ENCODE data around the gene DCXR. TPM values are rescaled to one million over a fixed set of nuclear protein-coding genes. Genes with fewer than 3 reads are reported as not detected.

The DCXR gene
- total RNA-seq, 2 donors from 2014 or later, result 114 to 125 TPM

GRCh38 chr17:82063424-82064415 is 26.2 kb upstream of the DCXR start:
- DNase-seq, result no peak
- no peaks in the 10 kb centered on the region for H3K9me3 Mint-ChIP-seq
- peaks cover 0 to 4% of the 10 kb centered on the region in 2 donors for H3K36me3 Mint-ChIP-seq (ENCODE audit: insufficient read depth in 2 of 2)
- H3K27me3 Mint-ChIP-seq (ENCODE audit: low read depth), result no peaks in the 10 kb centered on the region
- peaks cover 21% of the 10 kb centered on the region for H3K4me1 Mint-ChIP-seq (ENCODE audit: low read depth)
- H3K27ac Mint-ChIP-seq, result no peak overlapping the region
- ATAC-seq (replicated peaks in 1 of 2), result no peak
- H3K4me3 Mint-ChIP-seq, result peak overlapping the region; percentile 71 to 74

DNA sequence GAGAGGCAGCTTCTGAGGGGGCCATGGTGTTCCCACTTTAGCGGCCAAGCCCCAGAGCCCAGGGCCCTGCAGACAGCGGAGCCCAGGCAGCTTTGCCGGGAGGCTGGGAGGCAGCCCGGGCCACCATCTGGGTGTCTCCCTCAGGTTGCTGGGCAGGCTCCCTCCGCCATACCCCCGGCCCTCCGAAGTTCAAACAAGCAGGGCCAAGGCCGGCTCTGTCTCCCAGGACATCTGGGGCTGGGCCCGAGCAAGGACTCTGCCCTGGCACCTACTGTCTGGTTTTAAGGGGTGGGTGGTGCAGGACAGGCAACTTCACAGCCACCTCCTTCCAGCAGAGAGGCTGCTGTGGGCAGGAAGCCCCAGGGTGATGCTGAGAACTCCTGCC is 25.5 kb upstream of the DCXR start:
- Mint-ChIP-seq H3K4me3 (no peak overlapping the region), H3K36me3 (ENCODE audit: insufficient read depth in 2 of 2) (peaks cover 0 to 4% of the 10 kb centered on the region in 2 donors), H3K4me1 (ENCODE audit: low read depth) (peaks cover 21% of the 10 kb centered on the region), H3K9me3 (no peaks in the 10 kb centered on the region), H3K27me3 (ENCODE audit: low read depth) (no peaks in the 10 kb centered on the region), H3K27ac (no peak overlapping the region)
- DNase-seq (no peak), ATAC-seq (replicated peaks in 1 of 2) (no peak)

DNA sequence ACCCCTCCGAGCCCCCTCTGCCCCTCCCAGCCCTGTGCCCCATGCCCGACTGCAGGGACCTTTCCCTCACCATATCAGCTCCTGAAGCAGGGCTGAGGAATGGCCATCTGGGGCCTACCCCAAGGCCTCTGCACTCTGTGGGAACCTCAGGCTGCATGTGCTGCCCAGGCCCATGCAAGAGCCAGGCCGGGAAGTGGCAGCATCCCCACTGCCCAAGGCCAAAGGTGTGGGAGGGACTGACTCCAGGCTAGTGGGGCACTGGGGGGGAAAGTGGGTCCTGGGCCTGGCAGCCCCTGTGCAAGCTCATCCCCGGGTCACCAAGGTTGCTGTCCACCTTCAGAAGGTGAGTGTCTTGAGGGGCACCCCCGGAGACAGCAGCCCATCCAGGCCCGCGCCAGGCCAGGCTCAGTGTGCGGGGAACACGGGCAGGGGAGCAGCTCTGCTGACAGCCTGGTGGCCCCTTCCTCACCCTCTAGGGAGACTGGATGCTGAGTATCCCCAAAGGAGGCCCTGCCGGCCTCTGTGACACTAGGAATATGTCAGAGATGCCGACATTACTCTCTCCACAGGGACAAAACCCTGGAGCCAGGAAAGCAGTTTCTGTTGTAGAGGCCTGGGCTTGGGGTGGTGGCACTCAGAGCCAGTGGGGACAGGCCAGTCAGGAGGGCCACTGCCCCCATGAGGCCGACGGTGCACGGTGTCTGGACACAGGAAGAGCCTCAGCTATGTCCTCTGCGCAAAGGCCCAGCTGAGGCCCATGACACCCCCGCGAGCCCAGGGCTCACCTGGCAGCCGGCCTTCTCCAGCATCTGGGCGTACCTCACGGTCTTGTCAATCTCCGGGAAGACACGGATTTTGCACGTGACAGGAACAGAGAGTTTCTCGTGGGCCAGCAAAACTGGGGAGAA is 24.8 kb upstream of the DCXR start:
- H3K4me3 Mint-ChIP-seq, result no peak overlapping the region
- DNase-seq, result no peak
- peaks cover 0 to 4% of the 10 kb centered on the region in 2 donors for H3K36me3 Mint-ChIP-seq (ENCODE audit: insufficient read depth in 2 of 2)
- ATAC-seq (replicated peaks in 1 of 2), result no peak
- no peaks in the 10 kb centered on the region for H3K9me3 Mint-ChIP-seq
- H3K27ac Mint-ChIP-seq, result no peak overlapping the region
- no peaks in the 10 kb centered on the region for H3K27me3 Mint-ChIP-seq (ENCODE audit: low read depth)
- peaks cover 20% of the 10 kb centered on the region for H3K4me1 Mint-ChIP-seq (ENCODE audit: low read depth)

DNA sequence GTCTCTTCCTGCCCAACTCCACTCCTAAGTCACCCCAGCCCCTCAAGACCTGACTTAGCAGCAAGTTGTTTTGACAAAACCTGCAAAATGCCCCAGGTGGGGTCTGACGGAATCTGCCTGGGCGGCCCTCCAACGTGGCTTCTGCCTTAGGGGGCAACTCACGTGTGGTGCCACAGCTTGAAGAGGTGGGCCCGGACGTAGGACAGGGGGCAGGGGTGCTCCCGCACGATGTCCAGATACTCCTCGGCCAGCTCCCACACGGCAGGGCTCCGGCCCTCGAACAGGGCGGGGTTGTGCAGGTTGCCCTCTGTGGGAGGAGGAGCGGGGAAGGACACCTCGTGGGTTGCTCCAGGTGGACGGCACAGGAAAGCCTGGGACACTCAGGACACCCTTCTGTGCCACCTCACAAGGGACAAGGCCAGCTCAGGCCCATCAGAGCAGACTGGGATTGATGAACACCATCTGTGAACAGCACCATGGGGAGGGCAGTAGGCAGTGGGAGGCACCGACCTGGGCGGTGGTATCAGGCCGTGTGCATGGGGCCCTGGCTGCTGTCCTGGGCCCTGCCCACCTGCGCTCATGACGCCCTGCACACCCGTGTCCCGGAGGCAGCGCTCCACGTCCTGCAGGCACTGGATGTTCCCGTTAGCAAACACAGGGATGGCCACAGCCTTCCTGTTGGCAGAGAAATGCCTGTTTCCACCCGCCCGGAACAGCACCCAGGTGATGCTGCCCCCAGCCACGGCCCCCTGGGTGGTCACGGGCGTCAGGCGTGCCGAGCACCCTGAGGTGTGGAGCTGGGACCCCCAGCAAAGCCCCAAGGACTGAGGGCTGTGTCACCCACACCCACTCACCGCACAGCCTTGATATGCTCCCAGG is 23.8 kb upstream of the DCXR start:
- H3K4me1 Mint-ChIP-seq (ENCODE audit: low read depth), result peaks cover 9% of the 10 kb centered on the region
- no peaks in the 10 kb centered on the region for H3K9me3 Mint-ChIP-seq
- no peaks in the 10 kb centered on the region for H3K27me3 Mint-ChIP-seq (ENCODE audit: low read depth)
- no peak overlapping the region for H3K27ac Mint-ChIP-seq
- peaks cover 0 to 4% of the 10 kb centered on the region in 2 donors for H3K36me3 Mint-ChIP-seq (ENCODE audit: insufficient read depth in 2 of 2)
- ATAC-seq (replicated peaks in 1 of 2) (no peak), DNase-seq (no peak)
- H3K4me3 Mint-ChIP-seq, result no peak overlapping the region

DNA sequence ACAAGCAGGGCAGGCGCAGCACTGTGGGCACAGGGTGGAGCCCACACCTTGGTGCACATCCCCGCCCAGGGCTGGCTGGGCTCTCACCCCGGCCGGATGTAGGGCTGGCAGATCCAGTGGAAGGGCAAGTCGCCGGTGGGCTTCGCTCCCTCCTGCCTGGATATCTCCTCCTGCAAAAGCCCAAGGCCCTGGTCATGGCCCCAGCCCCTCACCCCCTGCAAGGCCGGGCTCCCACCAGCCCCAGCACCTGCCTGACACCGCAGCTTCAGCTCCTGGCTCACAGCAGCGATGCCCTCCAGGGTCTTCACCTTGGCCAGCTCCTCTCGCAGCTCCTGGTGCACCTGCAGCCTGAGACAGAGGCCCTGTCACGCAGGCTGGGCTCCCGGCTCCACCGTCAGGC is 23.1 kb upstream of the DCXR start:
- Mint-ChIP-seq H3K4me1 (ENCODE audit: low read depth) (peaks cover 7% of the 10 kb centered on the region), H3K4me3 (no peak overlapping the region), H3K36me3 (ENCODE audit: insufficient read depth in 2 of 2) (peaks cover 0 to 4% of the 10 kb centered on the region in 2 donors), H3K9me3 (no peaks in the 10 kb centered on the region), H3K27ac (no peak overlapping the region), H3K27me3 (ENCODE audit: low read depth) (no peaks in the 10 kb centered on the region)
- DNase-seq (no peak), ATAC-seq (replicated peaks in 1 of 2) (no peak)

DNA sequence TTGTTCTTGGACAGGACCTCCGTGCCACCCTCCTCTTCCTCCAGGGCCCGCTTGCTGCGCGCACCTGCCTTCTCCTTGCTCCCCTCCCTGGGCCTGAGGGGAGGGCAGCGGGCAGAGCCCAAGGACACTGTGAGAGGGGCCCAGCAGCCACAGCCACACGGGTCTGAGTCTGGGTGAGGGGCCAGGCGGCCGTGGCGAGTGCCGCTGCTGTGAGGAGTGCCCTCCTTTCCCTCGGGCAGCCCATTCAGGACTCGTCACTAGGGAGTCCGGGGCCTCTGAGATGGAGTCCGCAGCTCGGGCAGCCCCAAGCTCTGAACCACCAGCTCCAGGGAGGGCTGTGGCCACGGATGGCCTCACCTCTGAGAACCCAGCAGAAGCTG is 22.5 kb upstream of the DCXR start:
- Mint-ChIP-seq H3K4me3 (no peak overlapping the region), H3K27ac (no peak overlapping the region), H3K9me3 (no peaks in the 10 kb centered on the region), H3K36me3 (ENCODE audit: insufficient read depth in 2 of 2) (peaks cover 0 to 4% of the 10 kb centered on the region in 2 donors), H3K27me3 (ENCODE audit: low read depth) (no peaks in the 10 kb centered on the region), H3K4me1 (ENCODE audit: low read depth) (peaks cover 7% of the 10 kb centered on the region)
- DNase-seq (no peak), ATAC-seq (replicated peaks in 1 of 2) (no peak)

- H3K27ac Mint-ChIP-seq, result no peak overlapping the region
Observed at GRCh38 chr17:82059272-82060000, 21.9 kb upstream of the DCXR start.

DNA sequence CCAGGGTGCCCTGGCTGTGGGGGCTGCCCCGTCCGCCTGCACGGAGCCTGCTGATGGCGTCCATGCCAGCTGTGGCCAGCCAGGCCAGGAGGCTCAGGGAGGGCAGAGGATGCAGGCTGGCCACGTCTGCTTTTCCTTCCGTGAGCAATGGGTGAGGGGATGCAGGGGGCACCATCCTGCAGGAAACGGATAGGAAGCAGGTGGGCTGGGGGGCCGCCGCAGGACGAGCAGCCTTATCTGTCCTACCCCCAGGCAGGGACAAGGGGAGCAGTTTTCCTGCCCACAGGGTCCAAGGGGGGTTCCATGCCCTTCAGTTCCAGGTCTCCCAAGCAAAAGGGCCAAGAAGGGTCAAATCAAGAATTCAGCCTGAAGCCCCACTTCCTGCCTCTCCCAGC is 21.4 kb upstream of the DCXR start:
- Mint-ChIP-seq H3K27me3 (ENCODE audit: low read depth) (no peaks in the 10 kb centered on the region), H3K27ac (no peak overlapping the region)
- no peak for ATAC-seq (replicated peaks in 1 of 2)

More at GRCh38 chr17:82059272-82060000, 21.9 kb upstream of the DCXR start:
- H3K4me3 Mint-ChIP-seq, result no peak overlapping the region
- peaks cover 6% of the 10 kb centered on the region for H3K4me1 Mint-ChIP-seq (ENCODE audit: low read depth)
- H3K27me3 Mint-ChIP-seq (ENCODE audit: low read depth), result no peaks in the 10 kb centered on the region
- no peak for ATAC-seq (replicated peaks in 1 of 2)
- no peak for DNase-seq
- H3K36me3 Mint-ChIP-seq (ENCODE audit: insufficient read depth in 2 of 2), result peaks cover 0 to 4% of the 10 kb centered on the region in 2 donors
- no peaks in the 10 kb centered on the region for H3K9me3 Mint-ChIP-seq

GRCh38 chr17:82058230-82058854 is 20.8 kb upstream of the DCXR start:
- no peak overlapping the region for H3K4me3 Mint-ChIP-seq
- DNase-seq (no peak), ATAC-seq (replicated peaks in 1 of 2) (no peak)
- no peaks in the 10 kb centered on the region for H3K9me3 Mint-ChIP-seq
- H3K27ac Mint-ChIP-seq, result no peak overlapping the region
- peaks cover 0 to 4% of the 10 kb centered on the region in 2 donors for H3K36me3 Mint-ChIP-seq (ENCODE audit: insufficient read depth in 2 of 2)
- no peaks in the 10 kb centered on the region for H3K27me3 Mint-ChIP-seq (ENCODE audit: low read depth)
- H3K4me1 Mint-ChIP-seq (ENCODE audit: low read depth), result peaks cover 5% of the 10 kb centered on the region

More for the DNA sequence above, 21.4 kb upstream of the DCXR start:
- no peak for DNase-seq
- Mint-ChIP-seq H3K36me3 (ENCODE audit: insufficient read depth in 2 of 2) (peaks cover 0 to 4% of the 10 kb centered on the region in 2 donors), H3K4me1 (ENCODE audit: low read depth) (no peaks in the 10 kb centered on the region), H3K4me3 (no peak overlapping the region), H3K9me3 (no peaks in the 10 kb centered on the region)

GRCh38 chr17:82056729-82057621 is 19.5 kb upstream of the DCXR start:
- DNase-seq, result no peak
- no peak for ATAC-seq (replicated peaks in 1 of 2)
- H3K9me3 Mint-ChIP-seq, result no peaks in the 10 kb centered on the region
- H3K4me1 Mint-ChIP-seq (ENCODE audit: low read depth), result peaks cover 12% of the 10 kb centered on the region
- H3K27ac Mint-ChIP-seq, result no peak overlapping the region
- no peak overlapping the region for H3K4me3 Mint-ChIP-seq
- H3K27me3 Mint-ChIP-seq (ENCODE audit: low read depth), result no peaks in the 10 kb centered on the region
- peaks cover 0 to 4% of the 10 kb centered on the region in 2 donors for H3K36me3 Mint-ChIP-seq (ENCODE audit: insufficient read depth in 2 of 2)

All from activated T-cell treated with anti-CD3 and anti-CD28 coated beads, Interleukin-2, amount 50 U/mL, for 72 hours (primary cell).